ENCODE results near the gene SPRY4. TPM values are rescaled to one million over a fixed set of nuclear protein-coding genes. Genes with fewer than 3 reads are reported as not detected.

The SPRY4 gene
- total RNA-seq, 4 donors from 2014 or later = 8.2 to 19.3 (median 15.7) TPM

GRCh38 chr5:142307146-142307890 is 17.5 kb downstream of the SPRY4 start:
- no peak for DNase-seq
- Histone ChIP-seq H3K9me3 (no peaks in the 10 kb centered on the region), H3K36me3 (no peaks in the 10 kb centered on the region), H3K27ac (no peak overlapping the region), H3K4me3 (no peak overlapping the region), H3K27me3 (no peaks in the 10 kb centered on the region), H3K4me1 (peaks cover 0 to 34% (median 9%) of the 10 kb centered on the region in 4 donors)
- intact Hi-C loops (cut with DNase I; ENCODE audit: low total_unique reads) = no loop called here
- 82 to 84% methylated on average over 4 to 7 of the region's 7 CpGs for WGBS, 2 donors (ENCODE audit: low coverage in 1 of 2)
- in situ Hi-C loops (cut with MboI; ENCODE audit: low pct_ligation_motif_present in 1 of 4, low pct_unique_long_range_greater_than_20kb in 1 of 4, low sequenced_read_pairs in 3 of 4) = no loop called here
- TF ChIP-seq POLR2AphosphoS5 (IDR thresholded peaks at IDR 0.05) (no peak), POLR2A (IDR thresholded peaks at IDR 0.05) (no peak), EP300 (IDR thresholded peaks at IDR 0.05; ENCODE audit: low read depth) (no peak), CTCF (IDR thresholded peaks at IDR 0.05) (no peak)

- peak; percentile 59 for DNase-seq
- Histone ChIP-seq H3K4me3 (no peak overlapping the region), H3K9me3 (no peaks in the 10 kb centered on the region), H3K36me3 (no peaks in the 10 kb centered on the region), H3K27ac (peak overlapping the region in 1 of 4 donors; percentile 55), H3K4me1 (peaks cover 5 to 45% (median 19%) of the 10 kb centered on the region in 4 donors), H3K27me3 (no peaks in the 10 kb centered on the region)
- WGBS, 2 donors (ENCODE audit: low coverage in 1 of 2) = 53% methylated on average over 6 of the region's 6 CpGs; no CpG with 5 or more reads in 1 of the 2 donors
- intact Hi-C loops (cut with DNase I; ENCODE audit: low total_unique reads) (no loop called here), in situ Hi-C loops (cut with MboI; ENCODE audit: low pct_ligation_motif_present in 1 of 4, low pct_unique_long_range_greater_than_20kb in 1 of 4, low sequenced_read_pairs in 3 of 4) (no loop called here)
- TF ChIP-seq POLR2AphosphoS5 (IDR thresholded peaks at IDR 0.05) = no peak
- TF ChIP-seq EP300 (IDR thresholded peaks at IDR 0.05; ENCODE audit: low read depth) = no peak
- TF ChIP-seq POLR2A (IDR thresholded peaks at IDR 0.05) = no peak
- TF ChIP-seq CTCF (IDR thresholded peaks at IDR 0.05) = no peak
Measured at GRCh38 chr5:142306077-142306502, 18.7 kb downstream of the SPRY4 start.

- in situ Hi-C loops (cut with MboI; ENCODE audit: low pct_ligation_motif_present in 1 of 4, low pct_unique_long_range_greater_than_20kb in 1 of 4, low sequenced_read_pairs in 3 of 4) (no loop called here), intact Hi-C loops (cut with DNase I; ENCODE audit: low total_unique reads) (no loop called here)
- Histone ChIP-seq H3K4me1 (peaks cover 5 to 48% (median 22%) of the 10 kb centered on the region in 4 donors), H3K27me3 (no peaks in the 10 kb centered on the region), H3K9me3 (no peaks in the 10 kb centered on the region), H3K27ac (peak overlapping the region in 1 of 4 donors; percentile 8), H3K36me3 (no peaks in the 10 kb centered on the region), H3K4me3 (no peak overlapping the region)
- no peak for TF ChIP-seq POLR2AphosphoS5 (IDR thresholded peaks at IDR 0.05)
- TF ChIP-seq EP300 (IDR thresholded peaks at IDR 0.05; ENCODE audit: low read depth) = no peak
- TF ChIP-seq POLR2A (IDR thresholded peaks at IDR 0.05) = no peak
- TF ChIP-seq CTCF (IDR thresholded peaks at IDR 0.05) = no peak
- no peak for DNase-seq
- 98 to 100% methylated on average over 1 to 3 of the region's 3 CpGs for WGBS, 2 donors (ENCODE audit: low coverage in 1 of 2)
Measured at GRCh38 chr5:142305211-142305610, 19.6 kb downstream of the SPRY4 start.

GRCh38 chr5:142304013-142304701 is 20.7 kb downstream of the SPRY4 start:
- intact Hi-C loops (cut with DNase I; ENCODE audit: low total_unique reads) = no loop called here
- 44 to 60% methylated on average over 3 to 14 of the region's 14 CpGs for WGBS, 2 donors (ENCODE audit: low coverage in 1 of 2)
- in situ Hi-C loops (cut with MboI; ENCODE audit: low pct_ligation_motif_present in 1 of 4, low pct_unique_long_range_greater_than_20kb in 1 of 4, low sequenced_read_pairs in 3 of 4) = no loop called here

More at GRCh38 chr5:142304013-142304701, 20.7 kb downstream of the SPRY4 start:
- no peaks in the 10 kb centered on the region for H3K27me3 ChIP-seq
- no peaks in the 10 kb centered on the region for H3K9me3 ChIP-seq
- peak overlapping the region in 1 of 4 donors; percentile 12 for H3K27ac ChIP-seq
- DNase-seq = peak; percentile 71
- peaks cover 5 to 55% (median 28%) of the 10 kb centered on the region in 4 donors for H3K4me1 ChIP-seq
- H3K36me3 ChIP-seq = no peaks in the 10 kb centered on the region
- no peak overlapping the region for H3K4me3 ChIP-seq
- TF ChIP-seq EP300 (IDR thresholded peaks at IDR 0.05; ENCODE audit: low read depth) = no peak
- no peak for TF ChIP-seq POLR2A (IDR thresholded peaks at IDR 0.05)
- TF ChIP-seq CTCF (IDR thresholded peaks at IDR 0.05) = no peak
- TF ChIP-seq POLR2AphosphoS5 (IDR thresholded peaks at IDR 0.05) = no peak
